ENCODE measurements around the gene CLCN5. TPM values are rescaled to one million over a fixed set of nuclear protein-coding genes. Genes with fewer than 3 reads are reported as not detected.

The CLCN5 gene
- total RNA-seq: 2.3 TPM
- long read RNA-seq, partial matches to known transcripts: 0 of 1 reads
- long read RNA-seq, other reads (novel, unspliced or antisense): 1 of 1 reads

DNA sequence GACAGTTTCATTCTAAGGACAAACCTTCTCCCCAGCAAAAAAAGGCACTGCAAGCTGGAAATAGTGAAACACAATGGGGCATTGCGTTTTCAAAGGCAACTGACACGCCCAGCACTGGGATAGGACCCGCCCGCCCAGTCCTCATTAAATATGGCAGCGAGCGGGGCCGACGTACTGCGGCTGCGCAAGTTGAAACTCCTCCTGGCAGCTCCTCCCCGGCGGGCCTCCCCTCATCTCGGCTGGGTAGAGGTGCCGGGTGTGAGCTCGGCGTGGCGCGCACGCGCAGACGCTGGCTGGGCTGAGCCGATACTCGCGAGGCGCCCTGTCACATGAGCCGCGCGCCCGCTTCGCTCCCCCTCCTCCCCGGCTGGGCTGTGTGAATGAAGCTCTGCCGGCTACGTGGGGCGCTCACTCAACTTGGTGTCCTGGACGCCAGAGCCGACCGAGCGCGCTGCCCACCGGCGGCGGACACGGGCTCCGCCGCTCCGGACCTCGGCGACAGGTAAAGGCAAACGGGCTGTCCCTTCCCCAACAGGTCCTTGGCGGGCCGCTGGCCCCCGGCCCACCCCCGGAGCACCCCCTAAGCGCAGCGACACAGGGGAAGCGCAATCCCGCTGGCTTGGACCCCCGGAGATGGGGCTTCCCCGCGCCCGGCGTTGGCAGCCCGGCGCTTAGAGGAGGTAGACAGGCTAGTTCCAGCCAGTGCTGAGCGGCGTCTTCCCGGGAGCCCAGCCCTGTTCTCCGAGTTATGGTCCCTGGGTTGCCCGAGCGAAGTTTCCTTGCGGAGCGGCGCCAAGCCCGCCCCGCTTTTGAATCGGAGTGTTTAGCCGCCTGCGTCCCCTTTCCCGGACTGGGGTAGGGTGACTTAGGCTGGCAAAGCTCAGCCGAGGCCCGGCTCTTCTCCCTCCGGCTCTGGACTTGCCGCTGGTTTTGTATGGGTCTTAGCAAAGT is at the start of gene CLCN5:
Gene CLCN5, plus strand, starts transcription at position 306 of the 951 bp plus-strand sequence. CDS start 2,703 bp downstream, outside the sequence.
- intact Hi-C loops (cut with micrococcal nuclease): no loop called here
- ATAC-seq (peak; percentile 99), DNase-seq (peak; percentile 98)

- ATAC-seq: no peak
- DNase-seq: no peak
- intact Hi-C loops (cut with micrococcal nuclease): no loop called here
Observed at GRCh38 chrX:49876750-49877149, 45.6 kb upstream of the CLCN5 start.

GRCh38 chrX:49877397-49878101 is 44.8 kb upstream of the CLCN5 start:
- no peak for DNase-seq
- intact Hi-C loops (cut with micrococcal nuclease): no loop called here
- no peak for ATAC-seq

DNA sequence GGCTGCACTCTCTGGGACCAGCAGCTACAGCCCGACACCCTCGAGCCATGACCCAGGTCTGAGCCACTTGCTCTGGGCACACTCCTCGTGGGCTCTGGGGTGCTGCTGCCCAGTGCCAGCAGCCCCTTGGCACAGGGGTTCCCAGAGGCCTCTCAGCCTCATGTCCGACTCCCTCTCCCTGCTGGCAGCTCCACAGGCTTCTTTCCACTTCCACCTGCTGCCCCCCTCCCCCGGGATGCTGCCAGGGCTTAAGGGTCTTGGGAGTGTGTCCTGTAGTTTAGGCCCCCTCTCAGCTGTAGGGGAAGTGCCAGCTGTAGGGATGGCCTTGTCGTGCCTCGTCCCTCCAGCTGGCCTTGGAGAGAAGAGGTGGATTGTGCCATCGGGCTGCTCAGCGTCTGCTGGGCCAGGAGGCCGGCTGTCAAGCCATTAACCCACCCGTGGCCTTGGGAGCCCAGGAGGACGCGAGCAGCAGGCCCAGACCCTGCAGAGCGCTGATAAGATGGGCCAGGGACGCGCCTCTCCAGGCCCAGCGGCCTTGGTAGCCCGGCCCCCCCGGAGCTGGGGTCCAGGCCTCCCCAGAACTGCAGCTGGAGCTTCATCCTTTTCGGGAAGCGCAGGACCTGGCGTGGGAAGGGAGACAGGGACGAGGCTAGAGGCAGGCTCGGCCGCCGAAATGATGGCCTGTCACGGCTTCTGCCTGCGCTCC is 44.1 kb upstream of the CLCN5 start:
- ATAC-seq: peak; percentile 27
- no peak for DNase-seq
- intact Hi-C loops (cut with micrococcal nuclease): no loop called here

DNA sequence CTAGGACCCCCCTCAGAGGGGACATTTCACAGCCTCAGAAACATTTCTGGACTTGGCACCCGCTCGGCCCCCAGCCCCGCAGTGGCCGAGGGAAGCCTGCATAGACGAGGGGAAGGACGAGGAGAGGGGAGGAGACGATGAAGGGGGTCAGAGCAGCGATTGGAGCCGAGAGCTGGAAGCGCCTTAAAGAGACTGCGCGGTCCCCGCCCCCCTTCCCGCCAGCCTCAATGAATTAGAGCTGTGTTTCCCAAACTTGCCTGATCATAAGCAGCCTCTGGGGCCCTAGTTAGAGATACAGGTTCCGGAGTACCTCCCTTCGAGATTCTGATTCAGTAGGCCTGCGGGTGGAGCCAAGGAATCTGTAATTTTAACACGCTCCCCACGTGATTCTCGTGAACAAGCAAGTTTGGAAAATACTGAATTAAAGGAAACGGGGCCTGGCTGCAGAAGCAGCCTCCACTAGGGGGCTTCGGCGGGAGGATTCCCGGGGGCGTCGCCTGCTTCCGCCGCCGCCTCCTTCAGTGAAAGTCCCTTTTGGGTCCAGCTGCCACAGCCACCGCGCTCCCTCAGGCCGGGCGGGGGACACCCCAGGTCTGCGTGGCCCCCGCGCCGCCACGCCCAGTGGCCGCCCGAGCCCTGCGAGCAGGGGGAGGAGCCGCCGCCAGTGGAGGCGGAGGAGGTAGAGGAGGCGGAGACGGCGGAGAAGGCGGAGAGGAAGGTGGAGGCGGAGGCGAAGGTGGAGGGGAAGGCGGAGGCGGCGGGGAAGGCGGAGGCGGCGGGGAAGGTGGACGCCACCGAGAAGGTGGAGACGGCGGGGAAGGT is 43.4 kb upstream of the CLCN5 start, which contains the start of gene USP27X:
Gene USP27X, plus strand, starts transcription at position 651 of the 822 bp plus-strand sequence. CDS start 824 bp downstream, outside the sequence.
- ATAC-seq: peak; percentile 96
- intact Hi-C loops (cut with micrococcal nuclease): no loop called here
- peak; percentile 85 for DNase-seq

DNA sequence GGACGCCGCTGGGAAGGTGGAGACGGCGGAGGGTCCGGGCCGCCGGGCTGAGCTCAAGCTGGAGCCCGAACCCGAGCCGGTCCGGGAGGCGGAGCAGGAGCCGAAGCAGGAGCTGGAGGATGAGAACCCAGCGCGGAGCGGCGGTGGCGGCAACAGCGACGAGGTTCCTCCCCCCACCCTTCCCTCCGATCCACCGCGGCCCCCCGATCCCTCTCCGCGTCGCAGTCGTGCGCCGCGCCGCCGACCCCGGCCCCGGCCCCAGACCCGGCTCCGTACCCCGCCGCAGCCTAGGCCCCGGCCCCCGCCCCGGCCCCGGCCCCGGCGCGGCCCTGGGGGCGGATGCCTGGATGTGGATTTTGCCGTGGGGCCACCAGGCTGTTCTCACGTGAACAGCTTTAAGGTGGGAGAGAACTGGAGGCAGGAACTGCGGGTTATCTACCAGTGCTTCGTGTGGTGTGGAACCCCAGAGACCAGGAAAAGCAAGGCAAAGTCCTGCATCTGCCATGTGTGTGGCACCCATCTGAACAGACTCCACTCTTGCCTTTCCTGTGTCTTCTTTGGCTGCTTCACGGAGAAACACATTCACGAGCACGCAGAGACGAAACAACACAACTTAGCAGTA is 42.6 kb upstream of the CLCN5 start:
- DNase-seq (no peak), ATAC-seq (peak; percentile 2)
- intact Hi-C loops (cut with micrococcal nuclease): no loop called here

DNA sequence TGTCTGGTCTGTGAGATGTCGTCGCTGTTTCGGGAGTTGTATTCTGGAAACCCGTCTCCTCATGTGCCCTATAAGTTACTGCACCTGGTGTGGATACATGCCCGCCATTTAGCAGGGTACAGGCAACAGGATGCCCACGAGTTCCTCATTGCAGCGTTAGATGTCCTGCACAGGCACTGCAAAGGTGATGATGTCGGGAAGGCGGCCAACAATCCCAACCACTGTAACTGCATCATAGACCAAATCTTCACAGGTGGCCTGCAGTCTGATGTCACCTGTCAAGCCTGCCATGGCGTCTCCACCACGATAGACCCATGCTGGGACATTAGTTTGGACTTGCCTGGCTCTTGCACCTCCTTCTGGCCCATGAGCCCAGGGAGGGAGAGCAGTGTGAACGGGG is 41.7 kb upstream of the CLCN5 start:
- no peak for ATAC-seq
- no peak for DNase-seq
- intact Hi-C loops (cut with micrococcal nuclease): no loop called here

GRCh38 chrX:49884290-49884862 is 38.0 kb upstream of the CLCN5 start:
- DNase-seq (peak; percentile 73), ATAC-seq (peak; percentile 50)
- intact Hi-C loops (cut with micrococcal nuclease): no loop called here

DNA sequence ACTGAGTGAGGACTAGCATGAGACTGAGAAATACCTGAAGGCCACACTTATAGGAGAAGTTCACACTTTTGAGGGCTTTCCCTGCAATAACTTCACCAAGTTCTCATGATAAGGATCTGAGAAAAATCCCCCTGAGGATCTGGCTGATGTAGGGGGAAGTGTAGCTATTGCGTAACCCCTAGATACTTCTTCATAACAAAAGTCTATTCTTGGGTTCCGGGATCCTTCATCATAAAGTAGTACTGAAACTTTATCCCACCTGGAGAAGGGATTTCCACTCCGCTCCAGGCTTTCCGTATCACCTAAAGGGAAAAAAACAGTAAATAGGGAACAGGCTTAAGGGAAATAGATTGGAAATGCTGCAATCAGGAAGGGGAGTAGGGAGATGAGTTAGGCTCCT is 29.9 kb upstream of the CLCN5 start:
- DNase-seq (no peak), ATAC-seq (no peak)
- intact Hi-C loops (cut with micrococcal nuclease): no loop called here

DNA sequence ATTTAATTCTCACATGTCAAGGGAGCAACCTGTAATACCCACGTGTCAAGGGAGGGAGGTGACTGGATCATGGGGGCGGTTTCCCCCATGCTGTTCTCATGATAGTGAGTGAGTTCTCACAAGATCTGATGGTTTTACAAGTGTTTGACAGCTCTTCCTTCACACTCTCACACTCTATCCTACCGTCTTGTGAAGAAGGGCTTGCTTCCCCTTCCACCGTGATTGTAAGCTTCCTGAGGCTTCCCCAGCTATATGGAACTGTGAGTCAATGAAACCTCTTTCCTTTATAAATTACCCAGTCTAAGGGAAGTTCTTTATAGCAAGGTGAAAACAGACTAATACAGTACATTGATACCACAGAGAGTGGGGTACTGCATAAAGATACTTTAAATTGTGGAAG is 25.4 kb upstream of the CLCN5 start:
- DNase-seq (no peak), ATAC-seq (no peak)
- intact Hi-C loops (cut with micrococcal nuclease): no loop called here

DNA sequence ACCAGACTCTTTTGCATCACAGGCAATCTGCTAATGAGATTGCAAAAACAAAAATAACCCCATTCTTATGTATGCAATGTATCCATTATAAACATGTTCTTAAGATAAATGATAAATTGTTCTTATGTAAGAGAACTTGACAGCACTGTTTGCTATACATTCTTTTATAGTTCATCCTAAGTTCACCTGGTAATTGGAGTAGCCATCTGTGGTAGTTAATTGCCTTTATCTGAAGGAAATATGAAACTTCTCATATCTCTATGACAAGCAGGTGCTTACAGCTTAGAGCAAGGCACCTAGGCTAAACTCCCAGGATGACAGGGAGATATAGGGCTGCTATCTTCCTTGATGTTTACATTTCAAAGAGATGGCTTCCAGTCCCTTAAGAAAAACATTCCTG is 21.3 kb upstream of the CLCN5 start:
- intact Hi-C loops (cut with micrococcal nuclease): no loop called here
- DNase-seq (no peak), ATAC-seq (no peak)

GRCh38 chrX:49910344-49910743 is 12.1 kb upstream of the CLCN5 start:
- no peak for ATAC-seq
- DNase-seq: no peak
- intact Hi-C loops (cut with micrococcal nuclease): no loop called here

GRCh38 chrX:49912086-49912485 is 10.3 kb upstream of the CLCN5 start:
- DNase-seq (no peak), ATAC-seq (no peak)
- intact Hi-C loops (cut with micrococcal nuclease): no loop called here

DNA sequence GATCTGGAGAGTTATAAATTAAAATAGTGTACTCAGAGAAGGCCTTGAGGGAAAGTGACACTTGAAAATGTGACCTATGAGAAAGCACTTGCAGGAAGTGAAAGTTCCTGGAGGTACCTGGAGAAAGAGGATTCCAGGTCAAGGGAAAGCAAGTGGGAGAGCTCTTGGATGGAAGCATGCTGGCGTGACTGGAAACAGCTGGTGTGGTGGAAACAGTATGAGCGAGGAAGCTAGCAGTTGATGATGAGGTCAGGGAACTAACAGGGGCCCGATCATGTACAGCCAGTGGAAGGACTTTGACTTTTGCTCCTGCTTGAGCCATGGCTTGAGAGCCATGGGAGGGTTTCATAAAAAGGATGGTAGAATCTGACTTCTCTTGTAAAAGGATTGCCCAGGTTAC is 9.5 kb upstream of the CLCN5 start:
- ATAC-seq (no peak), DNase-seq (no peak)
- intact Hi-C loops (cut with micrococcal nuclease): no loop called here

DNA sequence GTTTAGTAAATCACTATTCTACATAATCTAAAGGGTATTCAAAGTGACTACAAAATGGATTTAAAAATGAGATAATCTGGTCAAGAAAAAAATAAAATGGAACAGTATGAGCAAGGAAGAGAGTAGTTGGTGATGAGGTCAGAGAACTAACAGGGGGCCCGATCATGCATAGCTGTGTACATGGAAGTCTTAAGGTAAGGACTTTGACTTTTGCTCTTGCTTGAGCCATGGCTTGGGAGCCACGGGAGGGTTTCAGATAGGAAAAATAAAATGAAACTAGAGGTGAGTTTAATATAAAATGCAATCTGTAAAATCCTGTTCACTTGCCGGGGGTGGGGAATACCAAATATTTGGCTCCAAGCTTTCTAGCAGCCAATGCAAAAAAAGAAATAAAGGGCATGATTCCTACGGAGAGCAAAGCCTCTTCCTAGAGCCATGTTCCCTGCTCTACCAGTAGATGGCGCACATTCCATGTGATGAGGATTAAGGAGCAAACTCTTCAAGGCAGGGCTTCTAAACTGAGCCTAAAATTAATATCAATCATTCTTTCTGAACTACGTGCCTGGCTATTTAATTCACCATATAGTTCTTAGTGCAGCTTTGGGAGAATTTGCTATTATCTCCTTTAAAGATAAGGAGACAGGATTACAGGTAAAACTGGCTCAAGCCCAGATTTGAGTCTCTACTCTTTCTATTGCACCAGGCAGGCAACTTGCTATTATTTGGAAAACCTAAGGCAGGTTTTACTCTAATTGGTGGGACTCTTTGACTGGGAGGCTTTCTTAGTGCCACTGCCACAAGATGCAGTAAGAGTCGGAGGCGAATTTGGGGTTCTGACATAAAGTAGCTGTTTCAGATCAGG is 6.8 kb upstream of the CLCN5 start:
- intact Hi-C loops (cut with micrococcal nuclease): loop anchor here (5.0 kb wide), 1 partner anchor 167 kb away; no protein-coding TSS in a partner anchor
- ATAC-seq: peak; percentile 68
- DNase-seq: no peak

GRCh38 chrX:49919617-49920016 is 2.8 kb upstream of the CLCN5 start:
- intact Hi-C loops (cut with micrococcal nuclease): loop anchor here (5.0 kb wide), 1 partner anchor 163 kb away; no protein-coding TSS in a partner anchor
- peak; percentile 44 for DNase-seq

DNA sequence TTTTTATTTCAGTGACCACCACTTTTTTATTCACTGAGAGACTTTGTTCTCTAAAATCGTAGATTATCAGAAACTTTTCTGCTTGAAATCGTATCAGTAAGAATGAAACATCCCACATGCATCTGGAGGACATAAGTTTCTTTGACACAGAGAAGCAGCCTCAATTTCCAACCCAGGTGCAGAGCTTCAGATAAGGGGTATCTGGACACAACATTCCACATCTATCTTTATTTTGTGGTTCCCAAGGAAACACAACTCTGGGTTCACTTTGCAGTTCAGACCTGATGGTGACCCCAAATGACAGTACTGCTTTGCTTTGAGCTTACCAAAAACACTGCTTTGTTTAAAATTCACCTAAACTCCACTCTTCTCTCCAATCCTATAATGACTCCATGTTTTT is 1.3 kb upstream of the CLCN5 start:
- intact Hi-C loops (cut with micrococcal nuclease): no loop called here
- DNase-seq (no peak), ATAC-seq (no peak)

More at GRCh38 chrX:49919617-49920016, 2.8 kb upstream of the CLCN5 start:
- no peak for ATAC-seq

Data from left ventricle myocardium superior (tissue), 1 donor.